Kidney (tissue), 14 donors: Measurements from ENCODE around the gene ITGAL. TPM values are rescaled to one million over a fixed set of nuclear protein-coding genes. Genes with fewer than 3 reads are reported as not detected.

Experiments used
- DNase-seq, 5 donors: peaks; one replicate each; pipeline ENCODE4 v3.0.0-alpha.2; 2013 to 2020
- FAIRE-seq: peaks from 2 replicates; lab custom pipeline; 2012; peaks lifted over from hg19 to GRCh38; lab: Jason Lieb, UNC
- H3K27ac ChIP-seq, 2 donors: one replicate each; pipeline ENCODE4 v1.7.0; 2013; ENCODE audit warnings: low read depth in 2 of 2, low read length in 2 of 2, inconsistent platforms in 1 of 2
- H3K27me3 ChIP-seq: one replicate; pipeline ENCODE4 v1.7.1; 2013; ENCODE audit warnings: low read length, inconsistent platforms; ENCODE audit not compliant: control insufficient read depth, insufficient read depth
- H3K36me3 ChIP-seq, 3 donors: one replicate each; pipeline versions ENCODE4 v1.7.0 to v1.7.1; 2013; ENCODE audit warnings: low read length in 3 of 3, control low read depth in 1 of 3, inconsistent platforms in 1 of 3; ENCODE audit not compliant: insufficient read depth in 3 of 3, control insufficient read depth in 2 of 3
- H3K4me1 ChIP-seq, 3 donors: one replicate each; pipeline versions ENCODE4 v1.7.0 to v1.7.1; 2013; ENCODE audit warnings: low read length in 3 of 3, inconsistent platforms in 1 of 3, low read depth in 1 of 3; ENCODE audit not compliant: control insufficient read depth in 2 of 3, insufficient read depth in 2 of 3
- H3K4me3 ChIP-seq, 3 donors: one replicate each; pipeline versions ENCODE4 v1.7.0 to v1.8.1; 2013; ENCODE audit warnings: low read length in 3 of 3, control low read depth in 1 of 3, inconsistent platforms in 1 of 3
- H3K9ac ChIP-seq, 3 donors: one replicate each; pipeline versions ENCODE4 v1.7.0 to v1.7.1; 2013; ENCODE audit warnings: low read length in 3 of 3, control low read depth in 1 of 3, inconsistent platforms in 1 of 3
- H3K9me3 ChIP-seq, 3 donors: one replicate each; pipeline versions ENCODE4 v1.7.0 to v1.7.1; 2013; ENCODE audit warnings: low read length in 3 of 3, control low read depth in 1 of 3, inconsistent platforms in 1 of 3; ENCODE audit not compliant: control insufficient read depth in 2 of 3, insufficient read depth in 1 of 3
- CTCF ChIP-seq: IDR thresholded peaks from 3 replicates; pipeline ENCODE4 v1.5.1; 2012; ENCODE audit warnings: mild to moderate bottlenecking, moderate library complexity, borderline replicate concordance; ENCODE audit not compliant: insufficient read depth; ENCODE audit errors: extremely low read depth
- intact Hi-C: fragments of 100-400 bp; cut with DNase I; formaldehyde crosslinking; loops from one replicate; pipeline ENCODE4 v1.11.1; 2022
- polyA plus RNA-seq: library from polyadenylated mRNA; stranded (reverse); fragments of 350-450 nt; fragmentation: Illumina TruSeq; extraction: RNeasy Lipid Tissue Mini Kit (QIAGEN cat#74804); gene quantifications from one replicate; pipeline ENCODE4 v1.2.3, GENCODE V29; 2014; ENCODE audit warnings: low read depth, low replicate concordance; ENCODE audit not compliant: insufficient read depth
- total RNA-seq: library from RNA; stranded (reverse); fragmentation: NEBNext Ultra II Directional; extraction: Animal tissue kit (Norgen Biotek cat#: 25700); gene quantifications from one replicate; pipeline ENCODE4 v1.2.1, GENCODE V29; 2021
- donor health status: control.
- donor health status: control.
- donor health status: control.
- donor health status: control.
- donor health status: control.
- donor health status: DM: yes; HTN: yes; CAD: no.
- donor health status: Normal renal cell carcinoma (clear cell type).

Gene ITGAL
- total and polyA plus RNA-seq, 2 donors from 2014 or later = 0.56 to 19.6 TPM

GRCh38 chr16:30484887-30485286, 12.3 kb downstream of the ITGAL start:
- Histone ChIP-seq H3K4me1 (no peaks in the 10 kb centered on the region), H3K4me3 (no peak overlapping the region), H3K27me3 (no peaks in the 10 kb centered on the region), H3K36me3 (no peaks in the 10 kb centered on the region), H3K27ac (no peak overlapping the region), H3K9ac (no peak overlapping the region), H3K9me3 (no peaks in the 10 kb centered on the region)
- FAIRE-seq (no peak), DNase-seq (no peak)
- no peak for TF ChIP-seq CTCF
- intact Hi-C loops = no loop called here

GRCh38 chr16:30485818-30486436, 13.4 kb downstream of the ITGAL start:
- FAIRE-seq (no peak), DNase-seq (peak in 2 of 5 donors; percentile 30 to 38)
- no peak for TF ChIP-seq CTCF
- Histone ChIP-seq H3K9ac (no peak overlapping the region), H3K4me1 (no peaks in the 10 kb centered on the region), H3K4me3 (no peak overlapping the region), H3K27ac (no peak overlapping the region), H3K36me3 (no peaks in the 10 kb centered on the region), H3K27me3 (no peaks in the 10 kb centered on the region), H3K9me3 (no peaks in the 10 kb centered on the region)
- intact Hi-C loops = no loop called here

GRCh38 chr16:30488764-30489605, 16.4 kb downstream of the ITGAL start:
- DNase-seq (no peak), FAIRE-seq (no peak)
- Histone ChIP-seq H3K27me3 (no peaks in the 10 kb centered on the region), H3K4me3 (no peak overlapping the region), H3K27ac (no peak overlapping the region), H3K9ac (no peak overlapping the region), H3K9me3 (no peaks in the 10 kb centered on the region), H3K36me3 (no peaks in the 10 kb centered on the region), H3K4me1 (no peaks in the 10 kb centered on the region)
- intact Hi-C loops = no loop called here
- no peak for TF ChIP-seq CTCF
